ENCODE measurements around the gene FIGNL1.

DNA sequence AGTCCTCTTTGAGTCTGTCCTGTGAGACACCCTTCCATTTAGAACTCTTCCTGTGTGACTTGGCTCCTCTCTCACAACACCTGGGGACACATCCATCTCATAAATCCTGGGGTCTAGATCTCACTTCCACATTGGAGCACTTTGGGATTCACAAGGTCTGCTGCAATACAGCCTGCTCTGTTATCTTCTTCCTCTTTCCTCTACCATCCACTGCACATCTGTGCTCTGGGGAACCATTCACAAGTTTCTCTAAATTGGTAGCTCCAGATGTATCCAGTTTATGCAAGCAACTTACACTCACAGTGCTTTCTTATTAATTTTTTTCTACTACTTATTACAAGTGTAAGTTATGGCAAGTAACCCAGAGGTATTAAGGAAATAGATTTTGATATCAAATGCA lies 5.5 kb upstream of the FIGNL1 start:
- TF ChIP-seq, protein P1, sequence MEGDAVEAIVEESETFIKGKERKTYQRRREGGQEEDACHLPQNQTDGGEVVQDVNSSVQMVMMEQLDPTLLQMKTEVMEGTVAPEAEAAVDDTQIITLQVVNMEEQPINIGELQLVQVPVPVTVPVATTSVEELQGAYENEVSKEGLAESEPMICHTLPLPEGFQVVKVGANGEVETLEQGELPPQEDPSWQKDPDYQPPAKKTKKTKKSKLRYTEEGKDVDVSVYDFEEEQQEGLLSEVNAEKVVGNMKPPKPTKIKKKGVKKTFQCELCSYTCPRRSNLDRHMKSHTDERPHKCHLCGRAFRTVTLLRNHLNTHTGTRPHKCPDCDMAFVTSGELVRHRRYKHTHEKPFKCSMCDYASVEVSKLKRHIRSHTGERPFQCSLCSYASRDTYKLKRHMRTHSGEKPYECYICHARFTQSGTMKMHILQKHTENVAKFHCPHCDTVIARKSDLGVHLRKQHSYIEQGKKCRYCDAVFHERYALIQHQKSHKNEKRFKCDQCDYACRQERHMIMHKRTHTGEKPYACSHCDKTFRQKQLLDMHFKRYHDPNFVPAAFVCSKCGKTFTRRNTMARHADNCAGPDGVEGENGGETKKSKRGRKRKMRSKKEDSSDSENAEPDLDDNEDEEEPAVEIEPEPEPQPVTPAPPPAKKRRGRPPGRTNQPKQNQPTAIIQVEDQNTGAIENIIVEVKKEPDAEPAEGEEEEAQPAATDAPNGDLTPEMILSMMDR (conservative IDR thresholded peaks at IDR 0.05; ENCODE audit: low read length) = no peak
- TF ChIP-seq EZH2phosphoT487 (IDR thresholded peaks at IDR 0.05; ENCODE audit: borderline replicate concordance) = no peak

All from Loucy (cell line).